Endothelial cell of umbilical vein (primary cell): ENCODE data around the gene FANK1. TPM values are rescaled to one million over a fixed set of nuclear protein-coding genes. Genes with fewer than 3 reads are reported as not detected.

ENCODE experiments used
- BruUV-seq: library from RNA; stranded (reverse); fragments of 400-500 nt; replicated peaks from 2 replicates; lab custom pipeline; 2021; lab: Mats Ljungman, UMichigan
- CTCF ChIA-PET: fragments of 300-600, 350-600 bp; sonication (Branson Sonifier 250); formaldehyde crosslinking; loops from one replicate; lab custom pipeline; 2021; ENCODE audit warnings: antibody characterized with exemption, inconsistent platforms; lab: Charles Lee
- POLR2A ChIA-PET: fragments of 300-600, 350-600 bp; sonication (Branson Sonifier 250); formaldehyde crosslinking; loops from one replicate; lab custom pipeline; 2021; ENCODE audit warnings: antibody characterized with exemption, inconsistent platforms; lab: Charles Lee
- DNase-seq: peaks from one replicate; pipeline ENCODE4 v3.0.0-alpha.2; 2011; ENCODE audit warnings: low read depth, low spot score
- FAIRE-seq: peaks from 2 replicates; lab custom pipeline; 2011; peaks lifted over from hg19 to GRCh38; lab: Jason Lieb, UNC
- H2AFZ ChIP-seq: 2 replicates; pipeline ENCODE4 v1.6.0; 2012; ENCODE audit warnings: low read depth, low read length, control low read depth, inconsistent platforms
- H3K27ac ChIP-seq: 2 replicates; pipeline ENCODE4 v1.5.1; 2011; ENCODE audit warnings: low read depth, mild to moderate bottlenecking, control low read depth, low read length, moderate library complexity; ENCODE audit not compliant: insufficient read depth
- H3K27me3 ChIP-seq, 2 experiments: 2 replicates each; pipeline versions ENCODE4 v1.6.0 to v1.6.1; 2011; ENCODE audit warnings: low read length in 2 of 2, mixed read lengths in 1 of 2; ENCODE audit not compliant: control insufficient read depth in 2 of 2, insufficient read depth in 2 of 2
- H3K36me3 ChIP-seq, 2 experiments: 2 replicates in 1 of 2; 3 replicates in 1 of 2; pipeline ENCODE4 v1.5.1; 2011; ENCODE audit warnings: low read length in 2 of 2, mild to moderate bottlenecking in 1 of 2, moderate library complexity in 1 of 2; ENCODE audit not compliant: control insufficient read depth in 2 of 2, insufficient read depth in 2 of 2; ENCODE audit errors: extremely low read depth in 1 of 2
- H3K4me1 ChIP-seq: 3 replicates; pipeline ENCODE4 v1.5.1; 2011; ENCODE audit warnings: mild to moderate bottlenecking, low read length; ENCODE audit not compliant: control insufficient read depth, insufficient read depth; ENCODE audit errors: extremely low read depth
- H3K4me2 ChIP-seq: 2 replicates; pipeline ENCODE4 v1.6.1; 2011; ENCODE audit warnings: low read length, control low read depth, mixed read lengths; ENCODE audit not compliant: insufficient read depth
- H3K4me3 ChIP-seq, 3 experiments: fragments of 200-600 bp in 1 of 3; sonication (generic), shearing (Covaris generic) in 1 of 3; replicated peaks in 1 of 3; 2 replicates each; pipeline ENCODE4 v1.5.1; 2011 to 2016; ENCODE audit warnings: control low read depth in 3 of 3, low read length in 3 of 3, mild to moderate bottlenecking in 2 of 3, inconsistent platforms in 1 of 3, low read depth in 1 of 3, moderate library complexity in 1 of 3; ENCODE audit not compliant: insufficient read depth in 1 of 3
- H3K79me2 ChIP-seq: 2 replicates; pipeline ENCODE4 v1.6.0; 2012; ENCODE audit warnings: low read length, inconsistent platforms; ENCODE audit not compliant: control insufficient read depth, insufficient read depth
- H3K9ac ChIP-seq: replicated peaks from 2 replicates; pipeline ENCODE3; 2011; ENCODE audit warnings: low read length, control low read depth; ENCODE audit not compliant: insufficient read depth; ENCODE audit errors: extremely low read depth
- H3K9me1 ChIP-seq: replicated peaks from 3 replicates; pipeline ENCODE4 v1.6.0; 2011; ENCODE audit warnings: mild to moderate bottlenecking, low read length; ENCODE audit not compliant: control insufficient read depth, insufficient read depth; ENCODE audit errors: extremely low read depth
- H3K9me3 ChIP-seq: replicated peaks from 2 replicates; pipeline ENCODE4 v1.5.1; 2012; ENCODE audit warnings: low read length, inconsistent platforms; ENCODE audit not compliant: control insufficient read depth, insufficient read depth
- H4K20me1 ChIP-seq: replicated peaks from 2 replicates; pipeline ENCODE3; 2011; ENCODE audit warnings: mild to moderate bottlenecking, low read length; ENCODE audit not compliant: control insufficient read depth, insufficient read depth; ENCODE audit errors: extremely low read depth
- CTCF ChIP-seq, 2 donors: IDR thresholded peaks; 1 replicate in 1 of 2; 2 replicates in 1 of 2; pipeline ENCODE4 v1.5.1; 2011; ENCODE audit warnings: low read length in 2 of 2, mild to moderate bottlenecking in 2 of 2, moderate library complexity in 2 of 2, control low read depth in 1 of 2, inconsistent platforms in 1 of 2, low read depth in 1 of 2; ENCODE audit not compliant: insufficient read depth in 1 of 2; ENCODE audit errors: extremely low read depth in 1 of 2
- FOS ChIP-seq: IDR thresholded peaks from 2 replicates; pipeline ENCODE4 v1.6.1; 2011; ENCODE audit warnings: mild to moderate bottlenecking, low read length, moderate library complexity, borderline replicate concordance; ENCODE audit not compliant: insufficient read depth
- GATA2 ChIP-seq: IDR thresholded peaks from 2 replicates; pipeline ENCODE4 v1.7.0; 2011; ENCODE audit warnings: low read depth, mild to moderate bottlenecking, moderate library complexity, mixed read lengths, low read length; ENCODE audit not compliant: insufficient read length, insufficient read depth
- JUN ChIP-seq: IDR thresholded peaks from 2 replicates; pipeline ENCODE4 v1.6.1; 2011; ENCODE audit warnings: borderline replicate concordance, low read depth; ENCODE audit not compliant: insufficient read length, insufficient read depth
- MYC ChIP-seq: IDR thresholded peaks from one replicate; pipeline ENCODE4 v1.6.1; 2011; ENCODE audit warnings: mild to moderate bottlenecking, low read depth, low read length
- POLR2A ChIP-seq: IDR thresholded peaks from 2 replicates; pipeline ENCODE4 v1.6.1; 2012; ENCODE audit warnings: low read depth, mild to moderate bottlenecking, control low read depth, low read length
- POLR2AphosphoS5 ChIP-seq: IDR thresholded peaks from 2 replicates; pipeline ENCODE4 v1.6.1; 2012; ENCODE audit warnings: low read depth, mild to moderate bottlenecking, control low read depth, low read length, moderate library complexity; ENCODE audit not compliant: insufficient read depth
- dilution Hi-C: fragments of 300-500 bp; cut with MboI; formaldehyde crosslinking; loops from one replicate; pipeline ENCODE4 v1.15.0; 2019; ENCODE audit warnings: low sequenced_read_pairs; ENCODE audit not compliant: extremely low pct_ligation_motif_present
- intact Hi-C: fragments of 100-400 bp; cut with micrococcal nuclease; formaldehyde crosslinking; loops from one replicate; pipeline ENCODE4 v1.10.0; 2022
- polyA plus RNA-seq, 4 experiments: library from polyadenylated mRNA; depleted of rRNA in 3 of 4; stranded (reverse) in 3 of 4; unstranded in 1 of 4; fragments of >200 nt; gene quantifications; 2 replicates each; pipeline versions ENCODE4 v1.2.1 to v1.2.3, GENCODE V29; 2011 to 2012; ENCODE audit warnings: missing spikeins in 1 of 4
- total RNA-seq: library from RNA; stranded (reverse); gene quantifications from 2 replicates; pipeline ENCODE4 v1.2.3, GENCODE V29; 2021
- TF ChIP-seq, protein P1 (sequence below): IDR thresholded peaks from 2 replicates; pipeline ENCODE4 v1.6.1; 2011; ENCODE audit not compliant: insufficient read depth, insufficient read length

Gene FANK1
- total and polyA plus RNA-seq, 2 donors (not counting 3 experiments of a cell fraction or from before 2014, with no cell fraction given), result 1.6 to 1.9 TPM

- no peak overlapping the region for H3K9ac ChIP-seq
- POLR2A ChIA-PET, result no interaction called here
- H3K9me3 ChIP-seq, result no peaks in the 10 kb centered on the region
- H3K27ac ChIP-seq, result no peak overlapping the region
- H3K9me1 ChIP-seq, result no peaks in the 10 kb centered on the region
- H3K27me3 ChIP-seq, result no peaks in the 10 kb centered on the region
- TF ChIP-seq, protein P1, sequence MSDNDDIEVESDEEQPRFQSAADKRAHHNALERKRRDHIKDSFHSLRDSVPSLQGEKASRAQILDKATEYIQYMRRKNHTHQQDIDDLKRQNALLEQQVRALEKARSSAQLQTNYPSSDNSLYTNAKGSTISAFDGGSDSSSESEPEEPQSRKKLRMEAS, result no peak
- TF ChIP-seq GATA2 (peak; percentile 67), POLR2AphosphoS5 (no peak), POLR2A (no peak), MYC (no peak), JUN (no peak), FOS (no peak), CTCF (IDR thresholded peaks at IDR 0.05; ENCODE audit: extremely low read depth in 1 of 2, insufficient read depth in 1 of 2, low read depth in 1 of 2, low read length in 2 of 2) (no peak)
- H4K20me1 ChIP-seq, result no peaks in the 10 kb centered on the region
- no peak overlapping the region for H3K4me3 ChIP-seq
- DNase-seq, result peak; percentile 27
- H3K79me2 ChIP-seq, result no peaks in the 10 kb centered on the region
- intact Hi-C loops, result no loop called here
- FAIRE-seq, result no peak
- BruUV-seq, result no TSS peak
- peaks cover 4% of the 10 kb centered on the region for H3K4me1 ChIP-seq
- H3K4me2 ChIP-seq, result peak overlapping the region; percentile 12
- dilution Hi-C loops, result no loop called here
- H3K36me3 ChIP-seq, result no peaks in the 10 kb centered on the region
- CTCF ChIA-PET, result interaction anchor here (0.9 kb wide), 1 partner anchor 13 kb away, joined by 3 read pairs; no protein-coding TSS in a partner anchor
- H2AFZ ChIP-seq, result no peak overlapping the region
These were observed 103.3 kb downstream of the FANK1 start for GRCh38 chr10:125999694-126000093.
